ENCODE measurements around the gene DOCK2. TPM values are rescaled to one million over a fixed set of nuclear protein-coding genes. Genes with fewer than 3 reads are reported as not detected.

DOCK2 gene
- total RNA-seq, 1 experiment from 2014 or later, result not detected

- Mint-ChIP-seq H3K27me3 (ENCODE audit: unreplicated experiment) (peaks cover 69% of the 10 kb centered on the region), H3K4me3 (ENCODE audit: low read depth, unreplicated experiment) (no peak overlapping the region), H3K4me1 (ENCODE audit: low read depth, unreplicated experiment) (no peaks in the 10 kb centered on the region), H3K27ac (ENCODE audit: unreplicated experiment) (no peak overlapping the region), H3K9me3 (ENCODE audit: low read depth, unreplicated experiment) (no peaks in the 10 kb centered on the region), H3K36me3 (ENCODE audit: insufficient read depth, unreplicated experiment) (no peaks in the 10 kb centered on the region)
- CTCF ChIA-PET, result no interaction called here
- DNase-seq, result no peak
- BruUV-seq (replicated peaks), result no TSS peak
- intact Hi-C loops (cut with micrococcal nuclease; ENCODE audit: unreplicated experiment), result no loop called here
- TF ChIP-seq CTCF (IDR thresholded peaks at IDR 0.05; ENCODE audit: unreplicated experiment), result no peak
Measured at GRCh38 chr5:169697976-169698375, 60.9 kb downstream of the DOCK2 start.

- intact Hi-C loops (cut with micrococcal nuclease; ENCODE audit: unreplicated experiment), result loop anchor here (1.0 to 10.0 kb wide), 5 partner anchors 127 to 517 kb away; partner anchors contain the start of gene INSYN2B
- CTCF ChIA-PET, result no interaction called here
- TF ChIP-seq CTCF (IDR thresholded peaks at IDR 0.05; ENCODE audit: unreplicated experiment), result no peak
- no peaks in the 10 kb centered on the region for H3K36me3 Mint-ChIP-seq (ENCODE audit: insufficient read depth, unreplicated experiment)
- no TSS peak for BruUV-seq (replicated peaks)
- no peak overlapping the region for H3K27ac Mint-ChIP-seq (ENCODE audit: unreplicated experiment)
- no peak overlapping the region for H3K4me3 Mint-ChIP-seq (ENCODE audit: low read depth, unreplicated experiment)
- no peaks in the 10 kb centered on the region for H3K4me1 Mint-ChIP-seq (ENCODE audit: low read depth, unreplicated experiment)
- H3K9me3 Mint-ChIP-seq (ENCODE audit: low read depth, unreplicated experiment), result no peaks in the 10 kb centered on the region
- no peak for DNase-seq
- peaks cover 49% of the 10 kb centered on the region for H3K27me3 Mint-ChIP-seq (ENCODE audit: unreplicated experiment)
Measured at GRCh38 chr5:169700611-169701010, 63.5 kb downstream of the DOCK2 start.

- no peak for DNase-seq
- H3K36me3 Mint-ChIP-seq (ENCODE audit: insufficient read depth, unreplicated experiment), result no peaks in the 10 kb centered on the region
- H3K4me1 Mint-ChIP-seq (ENCODE audit: low read depth, unreplicated experiment), result peaks cover under 1% of the 10 kb centered on the region
- TF ChIP-seq CTCF (IDR thresholded peaks at IDR 0.05; ENCODE audit: unreplicated experiment), result no peak
- CTCF ChIA-PET, result interaction anchor here (0.8 to 2.9 kb wide), 7 partner anchors 8 to 514 kb away, joined by 3 to 22 read pairs (median 3); partner anchors contain the start of gene INSYN2B
- no peak overlapping the region for H3K27ac Mint-ChIP-seq (ENCODE audit: unreplicated experiment)
- H3K27me3 Mint-ChIP-seq (ENCODE audit: unreplicated experiment), result peaks cover 47% of the 10 kb centered on the region
- H3K9me3 Mint-ChIP-seq (ENCODE audit: low read depth, unreplicated experiment), result no peaks in the 10 kb centered on the region
- no TSS peak for BruUV-seq (replicated peaks)
- intact Hi-C loops (cut with micrococcal nuclease; ENCODE audit: unreplicated experiment), result loop anchor here (1.0 to 10.0 kb wide), 5 partner anchors 125 to 515 kb away; partner anchors contain the start of gene INSYN2B
- H3K4me3 Mint-ChIP-seq (ENCODE audit: low read depth, unreplicated experiment), result no peak overlapping the region
Measured at GRCh38 chr5:169701910-169702451, 64.9 kb downstream of the DOCK2 start.

- Mint-ChIP-seq H3K4me3 (ENCODE audit: low read depth, unreplicated experiment) (no peak overlapping the region), H3K4me1 (ENCODE audit: low read depth, unreplicated experiment) (peaks cover 8% of the 10 kb centered on the region), H3K27ac (ENCODE audit: unreplicated experiment) (no peak overlapping the region), H3K27me3 (ENCODE audit: unreplicated experiment) (peaks cover 47% of the 10 kb centered on the region), H3K9me3 (ENCODE audit: low read depth, unreplicated experiment) (no peaks in the 10 kb centered on the region), H3K36me3 (ENCODE audit: insufficient read depth, unreplicated experiment) (no peaks in the 10 kb centered on the region)
- CTCF ChIA-PET, result interaction anchor here (0.6 to 2.9 kb wide), 2 partner anchors 277 to 319 kb away, joined by 3 to 22 read pairs; partner anchors contain the start of gene INSYN2B
- intact Hi-C loops (cut with micrococcal nuclease; ENCODE audit: unreplicated experiment), result loop anchor here (5.0 to 10.0 kb wide), 4 partner anchors 124 to 514 kb away; no protein-coding TSS in a partner anchor
- DNase-seq, result no peak
- BruUV-seq (replicated peaks), result no TSS peak
- no peak for TF ChIP-seq CTCF (IDR thresholded peaks at IDR 0.05; ENCODE audit: unreplicated experiment)
Measured at GRCh38 chr5:169702693-169703481, 65.8 kb downstream of the DOCK2 start.

Measured in Calu3 (cell line).